ENCODE measurements around the gene ZNF586. TPM values are rescaled to one million over a fixed set of nuclear protein-coding genes. Genes with fewer than 3 reads are reported as not detected.
"Not testable (repeated sequence)": the region's sequence is repeated elsewhere in the genome, so short reads cannot be mapped to it uniquely, and the experiment has no call there.

The ZNF586 gene
- total RNA-seq, 1 donor from 2014 or later: 4.6 TPM

GRCh38 chr19:57789288-57789687 lies 19.8 kb downstream of the ZNF586 start:
- ATAC-seq (no peak), DNase-seq (ENCODE audit: low spot score) (no peak)

DNA sequence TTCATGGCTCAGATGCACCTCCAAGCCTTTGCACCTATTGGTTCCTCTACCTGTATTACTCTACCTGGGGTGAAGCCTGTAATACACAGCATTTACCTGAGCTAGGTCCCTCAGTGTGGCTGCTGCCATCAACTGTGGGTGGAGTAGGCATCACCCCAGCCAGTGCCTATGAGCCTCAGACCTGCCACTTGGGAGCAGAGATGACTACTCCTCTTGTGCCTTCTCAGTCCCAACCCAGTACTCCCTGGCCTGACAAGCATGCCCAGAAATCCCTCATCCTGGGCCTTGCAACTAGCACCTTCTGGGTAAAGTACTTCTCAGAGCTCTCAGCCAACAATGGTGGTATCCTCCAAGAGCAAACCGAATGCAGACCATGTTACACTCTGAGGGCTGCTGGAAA lies 27.1 kb downstream of the ZNF586 start:
- not testable (repeated sequence) for DNase-seq (ENCODE audit: low spot score); ATAC-seq

- DNase-seq (ENCODE audit: low spot score) (no peak), ATAC-seq (no peak)
Observed at GRCh38 chr19:57800696-57801095, 31.2 kb downstream of the ZNF586 start.

DNA sequence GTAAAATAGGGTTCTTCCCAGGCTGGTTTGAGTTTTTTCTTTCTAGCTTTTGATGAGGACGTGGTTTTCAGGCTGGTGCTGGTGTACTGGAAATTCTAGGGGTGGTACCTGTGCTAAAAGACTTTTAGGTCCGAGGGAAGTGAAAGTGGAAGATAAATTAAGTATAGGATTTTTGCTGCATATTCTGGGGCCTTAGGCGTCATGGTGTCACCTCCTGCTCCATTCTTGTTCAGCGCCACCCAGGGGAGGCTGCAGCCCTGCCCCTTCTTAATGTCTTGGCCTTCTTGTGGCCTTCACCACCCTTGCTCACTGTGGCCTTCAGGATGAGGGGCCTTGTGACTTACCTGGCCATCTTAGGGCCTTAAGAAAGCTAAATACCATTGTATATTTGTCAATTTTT lies 32.8 kb downstream of the ZNF586 start:
- no peak for ATAC-seq
- DNase-seq (ENCODE audit: low spot score): no peak

- no peak for DNase-seq (ENCODE audit: low spot score)
- ATAC-seq: peak; percentile 47
Observed at GRCh38 chr19:57803265-57803593, 33.8 kb downstream of the ZNF586 start.

DNA sequence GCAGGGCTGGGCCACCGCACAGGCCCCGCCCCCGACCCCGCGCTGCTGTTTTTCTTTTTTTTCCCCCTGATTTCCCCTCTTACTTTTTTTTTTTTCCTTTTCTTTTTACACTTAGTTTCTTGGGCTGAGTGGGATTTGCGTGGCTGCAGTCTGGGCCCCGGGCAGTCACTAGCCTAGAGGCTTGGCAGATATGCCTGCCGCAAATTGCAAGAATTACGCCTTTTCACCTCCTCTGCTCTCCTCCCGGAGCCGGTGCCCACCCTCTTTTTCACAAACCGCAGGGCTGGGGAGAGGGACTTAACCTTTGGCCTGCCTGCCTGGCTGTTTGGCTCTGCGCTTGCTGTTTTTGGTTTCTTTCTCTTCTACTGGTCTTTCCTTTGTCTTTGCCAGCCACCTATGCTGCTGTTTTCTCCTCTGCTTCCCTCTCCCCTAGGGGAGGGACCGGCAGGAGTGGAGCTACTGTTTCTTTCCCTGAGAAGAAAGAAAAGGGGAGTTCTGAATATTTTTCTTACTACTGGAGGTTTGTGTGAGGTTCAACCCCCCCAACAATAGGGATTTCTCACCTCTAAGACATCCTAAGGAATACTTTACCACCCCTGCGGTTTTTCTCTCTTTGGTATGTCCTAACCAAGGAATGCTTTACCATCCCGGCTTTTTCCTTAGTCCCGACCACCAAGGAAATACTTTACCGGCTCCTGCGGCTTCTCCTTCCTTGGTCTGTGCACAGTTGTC lies 34.3 kb downstream of the ZNF586 start:
- ATAC-seq: peak; percentile 77
- DNase-seq (ENCODE audit: low spot score): no peak

GRCh38 chr19:57807541-57807940 lies 38.1 kb downstream of the ZNF586 start:
- ATAC-seq (peak; percentile 54), DNase-seq (ENCODE audit: low spot score) (no peak)

DNA sequence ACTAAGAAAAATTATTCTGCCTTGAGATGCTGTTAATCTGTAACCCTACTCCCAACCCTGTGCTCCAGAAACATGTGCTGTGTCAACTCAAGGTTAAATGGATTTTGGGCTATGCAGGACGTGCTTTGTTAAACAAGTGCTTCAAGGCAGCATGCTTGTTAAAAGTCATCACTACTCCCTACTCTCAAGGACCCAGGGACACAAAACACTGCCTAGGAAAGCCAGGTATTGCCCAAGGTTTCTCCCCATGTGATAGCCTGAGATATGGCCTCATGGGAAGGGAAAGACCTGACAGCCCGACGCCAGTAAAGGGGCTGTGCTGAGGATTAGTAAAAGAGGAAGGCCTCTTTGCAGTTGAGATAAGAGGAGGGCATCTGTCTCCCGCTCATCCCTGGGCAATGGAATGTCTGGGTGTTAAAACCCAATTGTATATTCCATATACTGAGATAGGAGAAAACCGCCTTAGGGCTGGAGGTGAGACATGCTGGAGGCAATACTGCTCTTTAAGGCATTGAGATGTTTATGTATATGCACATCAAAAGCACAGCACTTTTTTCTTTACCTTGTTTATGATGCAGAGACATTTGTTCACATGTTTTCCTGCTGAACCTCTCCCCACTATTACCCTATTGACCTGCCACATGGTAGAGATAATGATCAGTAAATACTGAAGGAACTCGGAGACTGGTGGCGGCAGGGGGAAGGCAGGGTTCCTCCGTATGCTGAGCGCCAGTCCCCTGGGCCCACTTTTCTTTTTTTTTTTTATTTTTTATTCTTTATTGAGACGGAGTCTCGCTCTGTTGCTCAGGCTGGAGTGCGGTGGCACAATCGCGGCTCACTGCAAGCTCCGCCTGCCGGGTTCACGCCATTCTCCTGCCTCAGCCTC lies 41.2 kb downstream of the ZNF586 start:
- DNase-seq (ENCODE audit: low spot score): not testable (repeated sequence)
- peak; percentile 43 for ATAC-seq

DNA sequence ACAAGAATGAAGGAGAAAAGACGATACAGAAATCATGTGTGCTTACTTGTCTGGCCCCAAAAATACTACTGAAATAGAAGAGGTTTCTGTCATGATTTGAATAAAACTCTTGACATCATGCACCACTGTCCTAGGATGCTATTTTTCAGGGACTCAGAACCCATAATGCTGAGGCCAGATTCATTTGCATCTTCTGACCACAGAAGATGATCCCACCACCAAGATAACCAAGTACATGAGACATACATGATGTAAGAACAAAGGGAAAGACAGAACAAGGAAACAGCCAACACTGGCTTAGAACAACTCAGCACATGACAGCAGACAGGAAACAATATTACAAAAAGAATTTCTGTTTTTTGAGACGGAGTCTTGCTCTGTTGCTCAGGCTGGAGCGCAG lies 42.8 kb downstream of the ZNF586 start:
- DNase-seq (ENCODE audit: low spot score) (no peak), ATAC-seq (no peak)

- DNase-seq (ENCODE audit: low spot score); ATAC-seq: not testable (repeated sequence)
Observed at GRCh38 chr19:57812975-57813820, 43.7 kb downstream of the ZNF586 start.

GRCh38 chr19:57813919-57814504 lies 44.5 kb downstream of the ZNF586 start:
- peak; percentile 31 for ATAC-seq

DNA sequence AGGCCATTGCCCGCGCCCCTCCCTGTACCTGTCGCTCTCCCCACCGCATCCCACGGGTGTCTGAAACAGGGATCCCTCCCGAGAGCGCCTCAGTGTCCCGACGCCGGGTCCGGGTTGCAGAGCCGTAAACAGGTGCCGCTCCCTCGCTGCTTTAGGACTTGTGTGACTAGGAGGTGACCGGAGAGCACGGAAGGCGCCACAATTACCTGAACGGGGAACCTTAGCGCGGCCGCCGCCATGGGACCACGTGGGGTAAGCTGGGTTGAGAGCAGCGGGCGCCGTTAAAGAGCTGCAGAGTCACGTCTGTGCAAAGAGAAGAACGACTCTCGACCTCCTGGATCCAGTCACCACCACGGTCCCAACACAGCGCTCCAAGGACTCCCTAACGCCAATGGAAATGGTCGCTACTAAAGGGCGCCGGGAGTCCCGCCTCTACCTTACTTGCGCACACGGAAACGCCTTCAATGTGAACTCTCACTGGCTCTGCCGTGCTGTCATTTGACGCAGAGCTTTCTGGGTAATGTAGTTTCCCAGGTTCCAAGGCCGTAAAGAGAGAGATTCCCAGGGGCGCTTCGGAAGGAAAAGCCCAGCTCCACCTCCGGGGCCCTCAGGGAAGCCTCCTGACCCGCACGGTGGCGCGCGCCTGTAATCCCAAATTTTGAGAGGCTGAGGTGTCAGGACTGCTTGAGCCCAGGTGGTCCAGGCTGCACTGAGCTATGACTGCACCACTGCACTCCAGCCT lies 45.2 kb downstream of the ZNF586 start, which contains the start of gene ZNF552:
Gene ZNF552, minus strand, starts transcription at position 409 of the 742 bp plus-strand sequence. Its CDS starts 170 bp downstream, at position 239.
- DNase-seq (ENCODE audit: low spot score) (peak; percentile 88), ATAC-seq (peak; percentile 88)

More at GRCh38 chr19:57813919-57814504, 44.5 kb downstream of the ZNF586 start:
- DNase-seq (ENCODE audit: low spot score): no peak

- DNase-seq (ENCODE audit: low spot score) (no peak), ATAC-seq (no peak)
Observed at GRCh38 chr19:57815247-57816075, 46.0 kb downstream of the ZNF586 start.

- no peak for DNase-seq (ENCODE audit: low spot score)
- ATAC-seq: no peak
Observed at GRCh38 chr19:57816652-57817051, 47.2 kb downstream of the ZNF586 start.

GRCh38 chr19:57817976-57818375 lies 48.5 kb downstream of the ZNF586 start:
- ATAC-seq (no peak), DNase-seq (ENCODE audit: low spot score) (no peak)

- ATAC-seq (no peak), DNase-seq (ENCODE audit: low spot score) (no peak)
Observed at GRCh38 chr19:57818378-57818777, 48.9 kb downstream of the ZNF586 start.

- peak; percentile 80 for ATAC-seq
- peak; percentile 92 for DNase-seq (ENCODE audit: low spot score)
Observed at GRCh38 chr19:57819475-57820148, 50.1 kb downstream of the ZNF586 start.

GRCh38 chr19:57820599-57820998 lies 51.1 kb downstream of the ZNF586 start:
- no peak for DNase-seq (ENCODE audit: low spot score)
- ATAC-seq: no peak

All from left lobe of liver (tissue), 2 donors.